HFFc6 (cell line): ENCODE results near the gene TFDP3. TPM values are rescaled to one million over a fixed set of nuclear protein-coding genes. Genes with fewer than 3 reads are reported as not detected.

ENCODE experiments used
- DNase-seq: peaks from one replicate; pipeline ENCODE4 v3.0.0-alpha.2; 2018
- H3K27ac Mint-ChIP-seq: 2 replicates; pipeline ENCODE4 v1.8.0; 2020; ENCODE audit warnings: mild to moderate bottlenecking, mixed read lengths
- H3K27me3 Mint-ChIP-seq: 2 replicates; pipeline ENCODE4 v1.8.0; 2021; ENCODE audit warnings: mild to moderate bottlenecking, moderate library complexity, mixed read lengths; ENCODE audit not compliant: insufficient read depth
- H3K36me3 Mint-ChIP-seq: 2 replicates; pipeline ENCODE4 v1.8.0; 2021; ENCODE audit warnings: low read depth, mixed read lengths
- H3K4me1 Mint-ChIP-seq: 2 replicates; pipeline ENCODE4 v1.8.0; 2020; ENCODE audit warnings: low read depth, mixed read lengths
- H3K4me3 Mint-ChIP-seq: 2 replicates; pipeline ENCODE4 v1.8.0; 2020; ENCODE audit warnings: mild to moderate bottlenecking, moderate library complexity, mixed read lengths
- H3K9me3 Mint-ChIP-seq: 2 replicates; pipeline ENCODE4 v1.8.0; 2020; ENCODE audit warnings: mild to moderate bottlenecking, mixed read lengths
- long read RNA-seq: library from polyadenylated mRNA; unstranded; transcript quantifications from one replicate; pipeline ENCODE4 v2.0.0, GENCODE V29; 2019
- total RNA-seq, 6 experiments: library from RNA; stranded (reverse); fragmentation: NEBNext Ultra II Directional; extraction: Animal tissue kit (Norgen Biotek cat#: 25700); gene quantifications; 2 replicates in 1 of 6; 3 replicates in 5 of 6; pipeline ENCODE4 v1.2.3, GENCODE V29; 2021
- TF ChIP-seq, protein P1 (sequence below): fragments of 200-600 bp; sonication (generic); IDR thresholded peaks from 2 replicates; pipeline ENCODE4 v1.5.0; 2021; ENCODE audit warnings: antibody characterized with exemption, mild to moderate bottlenecking

The TFDP3 gene, protein sequence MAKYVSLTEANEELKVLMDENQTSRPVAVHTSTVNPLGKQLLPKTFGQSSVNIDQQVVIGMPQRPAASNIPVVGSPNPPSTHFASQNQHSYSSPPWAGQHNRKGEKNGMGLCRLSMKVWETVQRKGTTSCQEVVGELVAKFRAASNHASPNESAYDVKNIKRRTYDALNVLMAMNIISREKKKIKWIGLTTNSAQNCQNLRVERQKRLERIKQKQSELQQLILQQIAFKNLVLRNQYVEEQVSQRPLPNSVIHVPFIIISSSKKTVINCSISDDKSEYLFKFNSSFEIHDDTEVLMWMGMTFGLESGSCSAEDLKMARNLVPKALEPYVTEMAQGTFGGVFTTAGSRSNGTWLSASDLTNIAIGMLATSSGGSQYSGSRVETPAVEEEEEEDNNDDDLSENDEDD
- not detected for total RNA-seq
- long read RNA-seq, result 0 reads

DNA sequence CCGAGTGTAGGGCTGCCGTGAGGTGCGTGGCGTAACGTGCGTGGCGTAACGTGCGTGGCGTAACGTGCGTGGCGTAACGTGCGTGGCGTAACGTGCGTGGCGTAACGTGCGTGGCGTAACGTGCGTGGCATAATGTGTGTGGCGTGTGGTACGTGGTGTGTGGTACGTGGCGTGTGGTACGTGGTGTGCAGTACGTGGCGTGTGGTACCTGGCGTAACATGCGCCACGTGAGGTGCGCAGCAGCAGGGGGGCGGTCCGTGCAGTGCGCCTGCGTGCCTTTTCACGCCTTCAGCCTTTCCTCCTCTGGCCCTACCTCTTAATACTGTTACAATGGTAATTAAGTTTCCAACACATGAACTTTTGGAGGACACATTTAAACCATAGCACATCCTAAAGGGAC is at the start of gene TFDP3:
TSS of gene TFDP3 (minus strand) at position 26 of the 400 bp plus-strand sequence. CDS start 95 bp downstream, outside the sequence.
- H3K4me1 Mint-ChIP-seq, result no peaks in the 10 kb centered on the region
- DNase-seq, result no peak
- H3K27ac Mint-ChIP-seq, result no peak within 1 kb of the TSS
- H3K9me3 Mint-ChIP-seq, result peaks cover 26% of the 10 kb centered on the region; the same call in 1 of the 2 replicates
- TF ChIP-seq, protein P1, sequence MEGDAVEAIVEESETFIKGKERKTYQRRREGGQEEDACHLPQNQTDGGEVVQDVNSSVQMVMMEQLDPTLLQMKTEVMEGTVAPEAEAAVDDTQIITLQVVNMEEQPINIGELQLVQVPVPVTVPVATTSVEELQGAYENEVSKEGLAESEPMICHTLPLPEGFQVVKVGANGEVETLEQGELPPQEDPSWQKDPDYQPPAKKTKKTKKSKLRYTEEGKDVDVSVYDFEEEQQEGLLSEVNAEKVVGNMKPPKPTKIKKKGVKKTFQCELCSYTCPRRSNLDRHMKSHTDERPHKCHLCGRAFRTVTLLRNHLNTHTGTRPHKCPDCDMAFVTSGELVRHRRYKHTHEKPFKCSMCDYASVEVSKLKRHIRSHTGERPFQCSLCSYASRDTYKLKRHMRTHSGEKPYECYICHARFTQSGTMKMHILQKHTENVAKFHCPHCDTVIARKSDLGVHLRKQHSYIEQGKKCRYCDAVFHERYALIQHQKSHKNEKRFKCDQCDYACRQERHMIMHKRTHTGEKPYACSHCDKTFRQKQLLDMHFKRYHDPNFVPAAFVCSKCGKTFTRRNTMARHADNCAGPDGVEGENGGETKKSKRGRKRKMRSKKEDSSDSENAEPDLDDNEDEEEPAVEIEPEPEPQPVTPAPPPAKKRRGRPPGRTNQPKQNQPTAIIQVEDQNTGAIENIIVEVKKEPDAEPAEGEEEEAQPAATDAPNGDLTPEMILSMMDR, result no peak
- H3K4me3 Mint-ChIP-seq, result no peak within 1 kb of the TSS
- no peaks in the 10 kb centered on the region for H3K27me3 Mint-ChIP-seq
- no peaks in the 10 kb centered on the region for H3K36me3 Mint-ChIP-seq

DNA sequence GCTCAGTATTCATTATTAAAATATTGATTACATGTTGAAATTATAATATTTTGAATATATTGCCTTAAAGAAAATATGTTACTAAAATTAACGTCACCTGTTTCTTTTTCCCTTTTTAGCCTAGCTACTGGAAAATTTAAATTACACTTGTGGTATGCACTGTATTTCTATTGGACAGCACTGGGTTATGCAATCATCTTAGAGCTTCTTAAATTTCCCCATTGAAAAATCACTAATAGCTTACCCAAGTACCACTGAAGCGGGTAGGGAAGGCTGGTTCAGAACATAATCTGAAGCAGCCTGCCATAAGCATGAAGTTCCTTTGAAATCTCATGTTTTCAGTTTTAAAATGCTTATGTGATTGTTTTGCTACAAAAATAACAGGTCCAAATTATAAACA is 49.5 kb upstream of the TFDP3 start:
- Mint-ChIP-seq H3K36me3 (no peaks in the 10 kb centered on the region), H3K4me1 (no peaks in the 10 kb centered on the region), H3K9me3 (peaks cover 14% of the 10 kb centered on the region), H3K27me3 (no peaks in the 10 kb centered on the region; the same call in 1 of the 2 replicates), H3K27ac (no peak overlapping the region), H3K4me3 (no peak overlapping the region)
- DNase-seq, result no peak
- TF ChIP-seq, protein P1, result no peak

- no peaks in the 10 kb centered on the region; the same call in 1 of the 2 replicates for H3K27me3 Mint-ChIP-seq
- peaks cover 19% of the 10 kb centered on the region for H3K9me3 Mint-ChIP-seq
- TF ChIP-seq, protein P1, result no peak
- no peak for DNase-seq
- no peaks in the 10 kb centered on the region for H3K4me1 Mint-ChIP-seq
- no peaks in the 10 kb centered on the region for H3K36me3 Mint-ChIP-seq
- H3K27ac Mint-ChIP-seq, result no peak overlapping the region
- H3K4me3 Mint-ChIP-seq, result no peak overlapping the region
These were observed 47.2 kb upstream of the TFDP3 start for GRCh38 chrX:133265331-133265730.

DNA sequence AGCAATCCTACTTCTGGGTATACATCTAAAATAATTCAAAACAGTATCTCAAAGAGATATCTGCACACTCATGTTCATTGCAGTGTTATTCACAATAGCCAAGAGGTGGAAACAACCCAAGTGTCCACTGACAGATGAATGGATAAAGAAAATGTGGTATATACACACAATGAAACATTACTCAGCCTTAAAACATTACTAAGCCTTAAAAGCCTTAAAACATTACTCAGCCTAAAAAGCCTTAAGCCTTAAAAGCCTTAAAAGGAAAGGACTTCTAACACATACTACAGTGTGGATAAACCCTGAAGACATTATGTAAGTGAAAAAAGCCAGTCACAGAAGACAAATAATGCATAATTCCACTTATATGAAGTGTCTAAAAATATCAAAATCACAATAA is 40.3 kb upstream of the TFDP3 start:
- Mint-ChIP-seq H3K27me3 (no peaks in the 10 kb centered on the region), H3K4me1 (no peaks in the 10 kb centered on the region), H3K27ac (no peak overlapping the region), H3K4me3 (no peak overlapping the region), H3K9me3 (peaks cover 24% of the 10 kb centered on the region), H3K36me3 (no peaks in the 10 kb centered on the region)
- DNase-seq, result no peak
- TF ChIP-seq, protein P1, result no peak

DNA sequence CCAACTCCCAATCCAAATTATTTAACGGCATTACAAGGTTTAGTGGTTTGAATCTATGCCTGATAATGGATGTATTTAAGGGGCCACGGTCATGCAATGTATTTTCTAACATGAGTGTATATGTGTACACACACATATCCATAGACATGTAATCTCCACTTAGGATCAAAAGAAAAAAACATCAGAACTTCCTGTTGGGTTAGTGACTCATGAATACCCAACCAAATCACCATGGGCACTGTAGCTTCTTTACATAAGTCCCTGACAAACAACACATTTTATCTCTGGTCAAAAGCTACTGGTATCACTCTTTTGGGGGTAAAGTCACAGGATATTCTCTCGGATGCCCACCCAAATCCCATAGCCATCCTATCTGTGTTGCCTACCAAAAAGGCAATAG is 36.5 kb upstream of the TFDP3 start:
- DNase-seq, result no peak
- Mint-ChIP-seq H3K9me3 (peaks cover 11% of the 10 kb centered on the region), H3K4me3 (no peak overlapping the region), H3K4me1 (no peaks in the 10 kb centered on the region), H3K27me3 (no peaks in the 10 kb centered on the region), H3K36me3 (no peaks in the 10 kb centered on the region), H3K27ac (no peak overlapping the region)
- TF ChIP-seq, protein P1, result no peak
